Measurements from ENCODE around the gene TEDDM1.

Gene TEDDM1

DNA sequence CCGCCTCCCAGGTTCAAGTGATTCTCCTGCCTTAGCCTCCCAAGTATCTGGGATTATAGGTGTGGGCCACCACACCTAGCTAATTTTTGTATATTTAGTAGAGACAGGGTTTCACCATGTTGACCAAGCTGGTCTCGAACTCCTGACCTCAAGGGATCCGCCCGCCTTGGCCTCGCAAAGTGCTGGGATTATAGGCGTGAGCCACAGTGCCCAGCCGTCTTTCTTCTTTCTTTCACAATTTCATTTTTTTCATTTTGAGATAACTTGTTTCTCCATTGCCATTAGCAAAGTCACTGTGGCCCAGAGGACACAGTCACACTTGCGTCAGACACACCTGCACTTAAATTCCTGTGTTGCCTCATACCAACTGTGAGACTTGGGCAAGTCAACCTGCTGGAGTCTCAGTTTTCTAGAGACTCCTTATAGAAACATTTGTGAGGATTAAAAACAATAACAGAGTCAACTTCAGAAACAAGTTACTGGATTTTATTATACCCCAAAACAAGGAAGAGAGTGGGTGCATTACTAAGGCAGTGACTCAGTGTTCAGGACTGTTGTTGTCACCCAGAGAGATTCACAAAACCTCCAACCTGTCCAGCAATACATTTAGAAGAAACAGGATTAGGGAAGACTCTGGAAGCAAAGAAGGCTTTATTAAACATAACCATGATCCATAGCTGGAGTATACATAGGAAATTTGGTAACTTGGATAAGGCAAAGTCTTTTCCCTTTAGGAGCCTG is 2.6 kb downstream of the TEDDM1 start:
- no peak for TF ChIP-seq ZNF8 (CRISPR knock-in tag; IDR thresholded peaks at IDR 0.05)
- TF ChIP-seq ZNF565 (CRISPR knock-in tag; conservative IDR thresholded peaks at IDR 0.05; ENCODE audit: low read depth) = no peak
- no peak for TF ChIP-seq SNAI2 (CRISPR knock-in tag; IDR thresholded peaks at IDR 0.05)
- no peak for TF ChIP-seq TCF4 (CRISPR knock-in tag; IDR thresholded peaks at IDR 0.05; ENCODE audit: borderline replicate concordance)
- TF ChIP-seq PPARA (CRISPR knock-in tag; IDR thresholded peaks at IDR 0.05; ENCODE audit: borderline replicate concordance) = no peak
- TF ChIP-seq, protein P1, sequence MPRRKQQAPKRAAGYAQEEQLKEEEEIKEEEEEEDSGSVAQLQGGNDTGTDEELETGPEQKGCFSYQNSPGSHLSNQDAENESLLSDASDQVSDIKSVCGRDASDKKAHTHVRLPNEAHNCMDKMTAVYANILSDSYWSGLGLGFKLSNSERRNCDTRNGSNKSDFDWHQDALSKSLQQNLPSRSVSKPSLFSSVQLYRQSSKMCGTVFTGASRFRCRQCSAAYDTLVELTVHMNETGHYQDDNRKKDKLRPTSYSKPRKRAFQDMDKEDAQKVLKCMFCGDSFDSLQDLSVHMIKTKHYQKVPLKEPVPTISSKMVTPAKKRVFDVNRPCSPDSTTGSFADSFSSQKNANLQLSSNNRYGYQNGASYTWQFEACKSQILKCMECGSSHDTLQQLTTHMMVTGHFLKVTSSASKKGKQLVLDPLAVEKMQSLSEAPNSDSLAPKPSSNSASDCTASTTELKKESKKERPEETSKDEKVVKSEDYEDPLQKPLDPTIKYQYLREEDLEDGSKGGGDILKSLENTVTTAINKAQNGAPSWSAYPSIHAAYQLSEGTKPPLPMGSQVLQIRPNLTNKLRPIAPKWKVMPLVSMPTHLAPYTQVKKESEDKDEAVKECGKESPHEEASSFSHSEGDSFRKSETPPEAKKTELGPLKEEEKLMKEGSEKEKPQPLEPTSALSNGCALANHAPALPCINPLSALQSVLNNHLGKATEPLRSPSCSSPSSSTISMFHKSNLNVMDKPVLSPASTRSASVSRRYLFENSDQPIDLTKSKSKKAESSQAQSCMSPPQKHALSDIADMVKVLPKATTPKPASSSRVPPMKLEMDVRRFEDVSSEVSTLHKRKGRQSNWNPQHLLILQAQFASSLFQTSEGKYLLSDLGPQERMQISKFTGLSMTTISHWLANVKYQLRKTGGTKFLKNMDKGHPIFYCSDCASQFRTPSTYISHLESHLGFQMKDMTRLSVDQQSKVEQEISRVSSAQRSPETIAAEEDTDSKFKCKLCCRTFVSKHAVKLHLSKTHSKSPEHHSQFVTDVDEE (CRISPR knock-in tag; IDR thresholded peaks at IDR 0.05) = no peak
- TF ChIP-seq GLIS3 (CRISPR knock-in tag; IDR thresholded peaks at IDR 0.05) = no peak
- no peak for TF ChIP-seq CSDC2 (CRISPR knock-in tag; IDR thresholded peaks at IDR 0.05)
- TF ChIP-seq, protein P2, sequence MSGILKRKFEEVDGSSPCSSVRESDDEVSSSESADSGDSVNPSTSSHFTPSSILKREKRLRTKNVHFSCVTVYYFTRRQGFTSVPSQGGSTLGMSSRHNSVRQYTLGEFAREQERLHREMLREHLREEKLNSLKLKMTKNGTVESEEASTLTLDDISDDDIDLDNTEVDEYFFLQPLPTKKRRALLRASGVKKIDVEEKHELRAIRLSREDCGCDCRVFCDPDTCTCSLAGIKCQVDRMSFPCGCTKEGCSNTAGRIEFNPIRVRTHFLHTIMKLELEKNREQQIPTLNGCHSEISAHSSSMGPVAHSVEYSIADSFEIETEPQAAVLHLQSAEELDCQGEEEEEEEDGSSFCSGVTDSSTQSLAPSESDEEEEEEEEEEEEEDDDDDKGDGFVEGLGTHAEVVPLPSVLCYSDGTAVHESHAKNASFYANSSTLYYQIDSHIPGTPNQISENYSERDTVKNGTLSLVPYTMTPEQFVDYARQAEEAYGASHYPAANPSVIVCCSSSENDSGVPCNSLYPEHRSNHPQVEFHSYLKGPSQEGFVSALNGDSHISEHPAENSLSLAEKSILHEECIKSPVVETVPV (CRISPR knock-in tag; IDR thresholded peaks at IDR 0.05) = no peak
- no peak for TF ChIP-seq ZC3H10 (CRISPR knock-in tag; IDR thresholded peaks at IDR 0.05)
- TF ChIP-seq, protein P3, sequence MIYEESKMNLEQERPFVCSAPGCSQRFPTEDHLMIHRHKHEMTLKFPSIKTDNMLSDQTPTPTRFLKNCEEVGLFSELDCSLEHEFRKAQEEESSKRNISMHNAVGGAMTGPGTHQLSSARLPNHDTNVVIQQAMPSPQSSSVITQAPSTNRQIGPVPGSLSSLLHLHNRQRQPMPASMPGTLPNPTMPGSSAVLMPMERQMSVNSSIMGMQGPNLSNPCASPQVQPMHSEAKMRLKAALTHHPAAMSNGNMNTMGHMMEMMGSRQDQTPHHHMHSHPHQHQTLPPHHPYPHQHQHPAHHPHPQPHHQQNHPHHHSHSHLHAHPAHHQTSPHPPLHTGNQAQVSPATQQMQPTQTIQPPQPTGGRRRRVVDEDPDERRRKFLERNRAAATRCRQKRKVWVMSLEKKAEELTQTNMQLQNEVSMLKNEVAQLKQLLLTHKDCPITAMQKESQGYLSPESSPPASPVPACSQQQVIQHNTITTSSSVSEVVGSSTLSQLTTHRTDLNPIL (CRISPR knock-in tag; IDR thresholded peaks at IDR 0.05; ENCODE audit: low read depth) = no peak
- TF ChIP-seq, protein P4, sequence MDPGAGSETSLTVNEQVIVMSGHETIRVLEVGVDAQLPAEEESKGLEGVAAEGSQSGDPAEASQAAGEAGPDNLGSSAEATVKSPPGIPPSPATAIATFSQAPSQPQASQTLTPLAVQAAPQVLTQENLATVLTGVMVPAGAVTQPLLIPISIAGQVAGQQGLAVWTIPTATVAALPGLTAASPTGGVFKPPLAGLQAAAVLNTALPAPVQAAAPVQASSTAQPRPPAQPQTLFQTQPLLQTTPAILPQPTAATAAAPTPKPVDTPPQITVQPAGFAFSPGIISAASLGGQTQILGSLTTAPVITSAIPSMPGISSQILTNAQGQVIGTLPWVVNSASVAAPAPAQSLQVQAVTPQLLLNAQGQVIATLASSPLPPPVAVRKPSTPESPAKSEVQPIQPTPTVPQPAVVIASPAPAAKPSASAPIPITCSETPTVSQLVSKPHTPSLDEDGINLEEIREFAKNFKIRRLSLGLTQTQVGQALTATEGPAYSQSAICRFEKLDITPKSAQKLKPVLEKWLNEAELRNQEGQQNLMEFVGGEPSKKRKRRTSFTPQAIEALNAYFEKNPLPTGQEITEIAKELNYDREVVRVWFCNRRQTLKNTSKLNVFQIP (CRISPR knock-in tag; IDR thresholded peaks at IDR 0.05; ENCODE audit: borderline replicate concordance, low read depth) = no peak
- TF ChIP-seq, protein P5, sequence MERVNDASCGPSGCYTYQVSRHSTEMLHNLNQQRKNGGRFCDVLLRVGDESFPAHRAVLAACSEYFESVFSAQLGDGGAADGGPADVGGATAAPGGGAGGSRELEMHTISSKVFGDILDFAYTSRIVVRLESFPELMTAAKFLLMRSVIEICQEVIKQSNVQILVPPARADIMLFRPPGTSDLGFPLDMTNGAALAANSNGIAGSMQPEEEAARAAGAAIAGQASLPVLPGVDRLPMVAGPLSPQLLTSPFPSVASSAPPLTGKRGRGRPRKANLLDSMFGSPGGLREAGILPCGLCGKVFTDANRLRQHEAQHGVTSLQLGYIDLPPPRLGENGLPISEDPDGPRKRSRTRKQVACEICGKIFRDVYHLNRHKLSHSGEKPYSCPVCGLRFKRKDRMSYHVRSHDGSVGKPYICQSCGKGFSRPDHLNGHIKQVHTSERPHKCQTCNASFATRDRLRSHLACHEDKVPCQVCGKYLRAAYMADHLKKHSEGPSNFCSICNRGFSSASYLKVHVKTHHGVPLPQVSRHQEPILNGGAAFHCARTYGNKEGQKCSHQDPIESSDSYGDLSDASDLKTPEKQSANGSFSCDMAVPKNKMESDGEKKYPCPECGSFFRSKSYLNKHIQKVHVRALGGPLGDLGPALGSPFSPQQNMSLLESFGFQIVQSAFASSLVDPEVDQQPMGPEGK (CRISPR knock-in tag; IDR thresholded peaks at IDR 0.05; ENCODE audit: borderline replicate concordance) = no peak
- no peak for TF ChIP-seq OSR1 (CRISPR knock-in tag; IDR thresholded peaks at IDR 0.05)
- no peak for TF ChIP-seq ZFP30 (CRISPR knock-in tag; IDR thresholded peaks at IDR 0.05)
- TF ChIP-seq RARB (CRISPR knock-in tag; IDR thresholded peaks at IDR 0.05) = no peak
- no peak for TF ChIP-seq ISL1 (CRISPR knock-in tag; IDR thresholded peaks at IDR 0.05)
- no peak for TF ChIP-seq ZNF70 (CRISPR knock-in tag; IDR thresholded peaks at IDR 0.05)
- no peak for TF ChIP-seq BACH2 (CRISPR knock-in tag; IDR thresholded peaks at IDR 0.05; ENCODE audit: borderline replicate concordance)
- TF ChIP-seq ARNTL (CRISPR knock-in tag; IDR thresholded peaks at IDR 0.05; ENCODE audit: borderline replicate concordance, low read depth) = no peak
- ATAC-seq = no peak

DNA sequence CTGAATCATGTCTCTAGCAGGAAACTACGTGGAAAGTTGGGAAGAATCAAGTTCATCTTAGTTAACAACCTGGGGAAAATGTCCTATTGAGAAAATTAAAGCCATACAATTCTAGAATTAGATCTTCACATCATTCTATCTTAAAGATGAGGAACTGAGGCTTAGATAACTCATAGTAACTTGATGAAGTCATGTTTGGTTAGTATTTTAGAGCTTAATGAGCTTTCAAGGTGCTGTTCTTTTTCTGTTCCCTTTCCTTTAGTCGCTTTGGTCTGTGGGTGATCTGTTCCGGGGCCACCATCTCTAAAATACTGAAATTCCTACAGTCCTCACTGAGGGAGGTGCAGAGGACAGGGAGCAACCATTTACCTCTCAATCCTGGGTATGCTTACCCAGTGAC is 4.6 kb downstream of the TEDDM1 start:
- ATAC-seq = no peak
- TF ChIP-seq ZNF8 (CRISPR knock-in tag; IDR thresholded peaks at IDR 0.05) (no peak), CSDC2 (CRISPR knock-in tag; IDR thresholded peaks at IDR 0.05) (no peak), TCF4 (CRISPR knock-in tag; IDR thresholded peaks at IDR 0.05; ENCODE audit: borderline replicate concordance) (no peak), RARB (CRISPR knock-in tag; IDR thresholded peaks at IDR 0.05) (no peak), TOX (CRISPR knock-in tag; IDR thresholded peaks at IDR 0.05; ENCODE audit: borderline replicate concordance) (no peak), ISL1 (CRISPR knock-in tag; IDR thresholded peaks at IDR 0.05) (no peak)
- TF ChIP-seq, protein P5 (CRISPR knock-in tag; IDR thresholded peaks at IDR 0.05; ENCODE audit: borderline replicate concordance) = no peak
- TF ChIP-seq, protein P4 (CRISPR knock-in tag; IDR thresholded peaks at IDR 0.05; ENCODE audit: borderline replicate concordance, low read depth) = no peak
